HEK293T (cell line): ENCODE measurements around the gene LRRN4CL.
"Not testable (repeated sequence)": the region's sequence is repeated elsewhere in the genome, so short reads cannot be mapped to it uniquely, and the experiment has no call there.

Source experiments
- CTCF ChIA-PET: fragments of 350-600 bp; formaldehyde crosslinking; extraction: SDS; loops from one replicate; lab custom pipeline; 2021; ENCODE audit warnings: antibody characterized with exemption, inconsistent platforms; lab: Yijun Ruan, JAX
- POLR2A ChIA-PET: fragments of 350-600 bp; formaldehyde crosslinking; extraction: SDS; loops from one replicate; lab custom pipeline; 2020; ENCODE audit warnings: antibody characterized with exemption, inconsistent platforms; lab: Yijun Ruan, JAX
- DNase-seq: peaks from one replicate; pipeline ENCODE4 v3.0.0; 2012; ENCODE audit warnings: mixed read lengths; ENCODE audit errors: extremely low spot score
- ARNT ChIP-seq: fragments of 450-650 bp; IDR thresholded peaks from 2 replicates; pipeline ENCODE4 v1.6.1; 2017; ENCODE audit warnings: mild to moderate bottlenecking
- BHLHE40 ChIP-seq: fragments of 450-650 bp; IDR thresholded peaks from 2 replicates; pipeline ENCODE4 v1.6.1; 2016; ENCODE audit warnings: mild to moderate bottlenecking, moderate library complexity, borderline replicate concordance
- CTBP1 ChIP-seq: fragments of 450-650 bp; IDR thresholded peaks from 2 replicates; pipeline ENCODE4 v1.6.1; 2016; ENCODE audit warnings: borderline replicate concordance
- ELF4 ChIP-seq: fragments of 450-650 bp; IDR thresholded peaks from 2 replicates; pipeline ENCODE4 v1.6.1; 2017; ENCODE audit warnings: antibody characterized with exemption
- FOXA1 ChIP-seq: fragments of 450-650 bp; IDR thresholded peaks from 2 replicates; pipeline ENCODE4 v1.6.1; 2016; ENCODE audit warnings: mild to moderate bottlenecking
- FOXK2 ChIP-seq: fragments of 450-650 bp; IDR thresholded peaks from 2 replicates; pipeline ENCODE4 v1.6.1; 2016; ENCODE audit warnings: mild to moderate bottlenecking
- FOXM1 ChIP-seq: fragments of 450-650 bp; IDR thresholded peaks from 2 replicates; pipeline ENCODE4 v1.6.1; 2017; ENCODE audit warnings: mild to moderate bottlenecking, borderline replicate concordance
- HDGF ChIP-seq: fragments of 450-650 bp; IDR thresholded peaks from 2 replicates; pipeline ENCODE4 v1.6.1; 2017; ENCODE audit warnings: antibody characterized with exemption, borderline replicate concordance
- L3MBTL2 ChIP-seq: fragments of 450-650 bp; conservative IDR thresholded peaks from 2 replicates; pipeline ENCODE4 v1.6.1; 2016; ENCODE audit warnings: mild to moderate bottlenecking
- LEF1 ChIP-seq: fragments of 450-650 bp; IDR thresholded peaks from 2 replicates; pipeline ENCODE4 v1.6.1; 2017; ENCODE audit warnings: mild to moderate bottlenecking, borderline replicate concordance
- NFRKB ChIP-seq: fragments of 450-650 bp; IDR thresholded peaks from 2 replicates; pipeline ENCODE4 v1.6.1; 2016; ENCODE audit warnings: mild to moderate bottlenecking, moderate library complexity
- SP1 ChIP-seq: fragments of 450-650 bp; IDR thresholded peaks from 2 replicates; pipeline ENCODE4 v1.6.1; 2017
- SUZ12 ChIP-seq: fragments of 450-650 bp; IDR thresholded peaks from 2 replicates; pipeline ENCODE4 v1.6.1; 2016; ENCODE audit warnings: mild to moderate bottlenecking
- TARDBP ChIP-seq: fragments of 450-650 bp; IDR thresholded peaks from 2 replicates; pipeline ENCODE4 v1.6.1; 2016
- ZNF384 ChIP-seq: fragments of 450-650 bp; IDR thresholded peaks from 2 replicates; pipeline ENCODE4 v1.6.1; 2016
- TF ChIP-seq, protein P1 (sequence below): fragments of 450-650 bp; IDR thresholded peaks from 2 replicates; pipeline ENCODE4 v1.6.1; 2016

LRRN4CL gene

DNA sequence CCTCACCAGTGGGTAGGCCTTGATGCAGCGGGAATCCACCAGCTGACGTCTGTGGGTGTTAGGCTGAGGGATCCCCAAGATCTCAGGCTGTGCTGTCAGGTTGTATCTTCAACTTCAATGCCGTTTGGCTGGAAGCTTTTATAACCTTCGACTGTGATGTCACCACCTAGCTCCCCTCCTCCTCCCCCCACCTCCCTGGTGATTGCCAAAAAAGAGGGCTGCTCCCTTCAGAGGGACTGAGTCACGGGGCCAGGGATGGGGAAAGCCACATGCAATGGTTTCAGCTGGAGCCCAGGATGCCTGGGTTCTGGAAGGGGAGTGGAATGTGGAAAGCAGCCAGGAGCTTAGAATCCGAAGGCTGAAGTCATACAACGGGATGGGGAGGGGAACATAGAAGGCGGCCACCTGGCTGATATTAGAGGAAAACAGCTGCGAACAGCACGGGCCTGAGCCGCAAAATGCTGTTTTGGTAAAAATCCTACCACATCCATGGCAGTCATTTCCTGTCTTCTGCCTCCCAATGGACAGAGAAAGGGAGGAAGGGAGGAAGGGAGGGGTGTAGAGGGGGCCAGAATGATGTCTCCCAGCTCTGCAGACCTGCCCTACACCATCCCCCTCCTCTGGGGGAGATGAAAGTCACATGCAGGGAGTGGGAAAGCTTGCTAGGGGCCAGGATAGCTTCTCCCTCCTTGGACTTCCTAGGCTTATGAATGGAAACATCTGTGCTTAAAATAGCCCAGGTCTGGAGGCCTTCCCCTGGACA, at the start of gene LRRN4CL:
TSS of gene LRRN4CL (minus strand) at position 110 of the 763 bp plus-strand sequence. CDS start 1,022 bp downstream, outside the sequence.
- no peak for DNase-seq
- POLR2A ChIA-PET: interaction anchor here (0.7 to 5.0 kb wide), 9 partner anchors 9 to 97 kb away, joined by 4 to 16 read pairs (median 5); partner anchors contain the start of genes C11orf98, CSKMT, LBHD1 and MTA2
- TF ChIP-seq FOXK2: no peak
- TF ChIP-seq CTBP1: no peak
- TF ChIP-seq FOXM1: no peak
- no peak for TF ChIP-seq L3MBTL2
- no peak for TF ChIP-seq LEF1
- TF ChIP-seq TARDBP: no peak
- no peak for TF ChIP-seq ARNT
- TF ChIP-seq NFRKB: no peak
- TF ChIP-seq, protein P1, sequence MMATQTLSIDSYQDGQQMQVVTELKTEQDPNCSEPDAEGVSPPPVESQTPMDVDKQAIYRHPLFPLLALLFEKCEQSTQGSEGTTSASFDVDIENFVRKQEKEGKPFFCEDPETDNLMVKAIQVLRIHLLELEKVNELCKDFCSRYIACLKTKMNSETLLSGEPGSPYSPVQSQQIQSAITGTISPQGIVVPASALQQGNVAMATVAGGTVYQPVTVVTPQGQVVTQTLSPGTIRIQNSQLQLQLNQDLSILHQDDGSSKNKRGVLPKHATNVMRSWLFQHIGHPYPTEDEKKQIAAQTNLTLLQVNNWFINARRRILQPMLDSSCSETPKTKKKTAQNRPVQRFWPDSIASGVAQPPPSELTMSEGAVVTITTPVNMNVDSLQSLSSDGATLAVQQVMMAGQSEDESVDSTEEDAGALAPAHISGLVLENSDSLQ: no peak
- TF ChIP-seq HDGF: no peak
- no peak for TF ChIP-seq BHLHE40
- TF ChIP-seq SUZ12: no peak
- no peak for TF ChIP-seq SP1
- CTCF ChIA-PET: interaction anchor here (0.6 to 2.1 kb wide), 4 partner anchors 8 to 97 kb away, joined by 3 to 13 read pairs (median 6); no protein-coding TSS in a partner anchor

DNA sequence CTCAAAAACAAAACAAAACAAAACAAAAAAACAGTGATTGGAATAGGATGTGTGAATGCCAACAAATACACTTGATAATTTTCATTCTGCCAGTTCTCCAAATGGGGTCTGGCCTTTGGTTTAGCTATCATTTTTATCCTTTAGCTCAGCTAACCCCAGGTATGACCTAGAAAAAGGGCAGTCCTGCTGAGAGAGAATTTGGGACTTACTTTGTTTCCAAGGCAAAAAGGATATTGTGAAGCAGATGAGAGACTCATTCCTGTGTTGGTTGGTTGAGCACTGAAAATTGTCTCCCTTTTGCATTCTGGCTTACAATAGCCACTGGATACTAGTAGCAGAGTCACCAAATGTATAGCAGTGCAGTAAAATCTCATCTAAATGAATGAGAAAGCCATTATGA, 47.9 kb upstream of the LRRN4CL start:
- TF ChIP-seq FOXK2 (no peak), L3MBTL2 (no peak), ELF4 (no peak), FOXM1 (no peak), BHLHE40 (no peak), ARNT (no peak), SP1 (no peak), ZNF384 (no peak), LEF1 (no peak), HDGF (no peak), CTBP1 (no peak), SUZ12 (no peak), NFRKB (no peak), FOXA1 (no peak), TARDBP (no peak)
- TF ChIP-seq, protein P1: no peak
- CTCF ChIA-PET: no interaction called here

DNA sequence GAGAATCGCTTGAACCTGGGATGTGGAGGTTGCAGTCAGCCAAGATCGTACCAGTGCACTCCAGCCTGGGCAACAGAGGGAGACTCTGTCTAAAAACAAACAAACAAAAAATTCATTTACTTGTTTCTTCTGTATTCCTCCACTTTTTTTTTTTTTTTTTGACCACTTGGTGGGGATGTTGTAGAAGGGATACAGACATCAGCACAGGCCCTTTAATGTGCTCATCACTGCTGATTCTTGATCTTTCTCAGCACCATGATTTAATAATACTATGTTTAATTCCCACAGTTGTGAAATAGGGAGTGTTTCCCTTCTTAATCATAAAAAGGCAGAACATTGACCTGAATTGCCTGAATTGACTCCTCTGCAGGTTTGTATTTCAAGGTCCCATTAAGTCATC, 43.5 kb upstream of the LRRN4CL start:
- DNase-seq: no peak
- ChIA-PET POLR2A (no interaction called here), CTCF (interaction anchor here (0.6 kb wide), 2 partner anchors 44 to 49 kb away, joined by 4 to 9 read pairs; partner anchors contain the start of gene LRRN4CL)
- TF ChIP-seq SP1: no peak
- TF ChIP-seq ZNF384: 0 out of 2 replicates have a peak, but pooled peaks have one; percentile 25

More for the DNA sequence above, 47.9 kb upstream of the LRRN4CL start:
- POLR2A ChIA-PET: no interaction called here
- DNase-seq: no peak

DNA sequence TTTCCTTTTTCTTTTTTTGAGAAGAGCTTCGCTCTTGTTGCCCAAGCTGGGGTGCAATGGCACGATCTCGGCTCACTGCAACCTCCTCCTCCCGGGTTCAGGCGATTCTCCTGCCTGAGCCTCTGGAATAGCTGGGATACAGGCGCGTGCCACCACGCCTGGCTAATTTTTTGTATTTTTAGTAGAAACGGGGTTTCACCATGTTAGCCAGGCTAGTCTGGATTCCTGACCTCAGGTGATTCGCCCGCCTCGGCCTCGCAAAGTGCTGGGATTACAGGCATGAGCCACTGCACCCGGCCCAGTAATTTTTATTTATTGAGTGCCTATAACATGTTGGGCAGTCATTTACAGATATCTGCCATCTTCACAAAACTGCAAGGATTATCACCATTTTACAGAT, 40.7 kb upstream of the LRRN4CL start:
- DNase-seq, CTCF ChIA-PET: not testable (repeated sequence)
- POLR2A ChIA-PET: interaction anchor here (0.6 to 7.7 kb wide), 6 partner anchors 14 to 126 kb away, joined by 3 to 97 read pairs (median 8); partner anchors contain the start of genes TAF6L and ZBTB3

DNA sequence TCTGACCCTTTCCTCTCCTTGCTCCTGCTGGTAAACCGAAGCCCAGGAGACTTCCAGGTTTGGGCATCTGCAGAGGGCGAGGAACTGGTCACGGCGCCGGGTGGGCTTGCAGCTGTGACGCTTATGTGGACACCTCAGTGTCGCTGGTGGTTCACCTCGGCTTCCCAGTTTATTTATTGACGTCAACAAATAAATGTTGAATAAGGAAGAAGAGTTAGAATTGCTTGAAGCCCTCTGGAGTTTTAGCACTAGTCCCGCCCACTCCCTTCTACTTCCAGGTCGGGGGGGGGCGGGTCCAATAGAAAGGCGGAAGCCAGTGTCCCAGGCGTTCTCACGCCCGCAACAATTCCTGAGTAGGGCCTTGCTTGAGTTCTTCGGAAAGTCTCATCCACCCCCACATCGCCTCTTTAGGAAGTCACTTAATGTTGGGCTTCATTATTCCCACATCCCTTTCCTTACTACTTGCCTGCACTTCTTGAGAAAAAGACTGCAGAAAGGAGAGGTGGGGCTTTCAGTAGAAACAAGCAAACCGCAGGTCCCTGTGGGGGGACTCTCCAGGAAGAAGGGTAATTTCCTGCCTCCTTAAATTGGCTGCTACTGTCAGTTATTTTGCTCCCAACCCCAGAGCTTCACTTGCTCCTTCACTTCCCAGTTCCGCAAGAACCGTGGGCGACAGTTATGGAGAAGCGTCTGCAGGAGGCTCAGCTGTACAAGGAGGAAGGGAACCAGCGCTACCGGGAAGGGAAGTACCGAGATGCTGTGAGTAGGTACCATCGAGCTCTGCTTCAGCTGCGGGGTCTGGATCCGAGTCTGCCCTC, 39.0 kb upstream of the LRRN4CL start, which contains the start of gene TTC9C:
TSS of gene TTC9C (plus strand) at position 316 of the 818 bp plus-strand sequence. CDS start at position 679, 363 bp downstream.
- ChIA-PET CTCF (interaction anchor here (0.6 to 1.1 kb wide), 2 partner anchors 42 to 58 kb away, joined by 3 to 6 read pairs; partner anchors contain the start of gene TMEM179B), POLR2A (interaction anchor here (0.6 to 7.7 kb wide), 22 partner anchors 20 to 229 kb away, joined by 3 to 97 read pairs (median 8); partner anchors contain the start of genes BSCL2, GNG3, INTS5 and LBHD1)
- no peak for TF ChIP-seq SUZ12
- TF ChIP-seq TARDBP: no peak
- no peak for TF ChIP-seq FOXK2
- TF ChIP-seq L3MBTL2: no peak
- no peak for TF ChIP-seq LEF1
- TF ChIP-seq ELF4: peak; percentile 58; the same call in 1 of the 2 replicates
- TF ChIP-seq, protein P1: no peak
- TF ChIP-seq ZNF384: no peak
- TF ChIP-seq ARNT: no peak
- DNase-seq: peak; percentile 77

DNA sequence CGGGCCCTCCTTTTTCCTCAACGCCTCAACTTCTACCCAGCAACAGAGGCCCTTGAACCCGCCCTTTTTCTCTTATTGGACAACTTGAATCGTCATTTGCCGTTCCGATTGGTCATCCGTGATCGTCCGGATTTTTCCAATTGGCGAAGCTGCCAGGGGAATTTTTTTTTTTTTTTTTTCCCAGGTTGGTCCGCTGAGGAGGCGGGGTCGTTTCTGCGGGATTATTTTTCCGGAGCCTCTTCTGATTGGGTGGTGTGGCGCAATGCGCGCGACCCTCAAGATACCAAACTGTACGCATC, 38.5 kb upstream of the LRRN4CL start:
- peak; percentile 78 for DNase-seq
- TF ChIP-seq LEF1 (no peak), ZNF384 (peak; percentile 99), SP1 (no peak), CTBP1 (no peak), FOXM1 (peak; percentile 18; the same call in 1 of the 2 replicates), FOXK2 (no peak), FOXA1 (no peak), L3MBTL2 (no peak), HDGF (no peak), NFRKB (no peak)
- CTCF ChIA-PET: interaction anchor here (0.6 to 1.5 kb wide), 2 partner anchors 42 to 59 kb away, joined by 3 to 6 read pairs; partner anchors contain the start of gene TMEM179B
- POLR2A ChIA-PET: interaction anchor here (0.6 to 7.7 kb wide), 37 partner anchors 12 to 229 kb away, joined by 3 to 97 read pairs (median 6); partner anchors contain the start of genes BSCL2, C11orf98, CSKMT and EEF1G
